Kidney (tissue), 14 donors: Measurements from ENCODE around the gene IQCK. TPM values are rescaled to one million over a fixed set of nuclear protein-coding genes. Genes with fewer than 3 reads are reported as not detected.

Source experiments
- DNase-seq, 5 donors: peaks; one replicate each; pipeline ENCODE4 v3.0.0-alpha.2; 2013 to 2020
- FAIRE-seq: peaks from 2 replicates; lab custom pipeline; 2012; peaks lifted over from hg19 to GRCh38; lab: Jason Lieb, UNC
- H3K27ac ChIP-seq, 2 donors: one replicate each; pipeline ENCODE4 v1.7.0; 2013; ENCODE audit warnings: low read depth in 2 of 2, low read length in 2 of 2, inconsistent platforms in 1 of 2
- H3K27me3 ChIP-seq: one replicate; pipeline ENCODE4 v1.7.1; 2013; ENCODE audit warnings: low read length, inconsistent platforms; ENCODE audit not compliant: control insufficient read depth, insufficient read depth
- H3K36me3 ChIP-seq, 3 donors: one replicate each; pipeline versions ENCODE4 v1.7.0 to v1.7.1; 2013; ENCODE audit warnings: low read length in 3 of 3, control low read depth in 1 of 3, inconsistent platforms in 1 of 3; ENCODE audit not compliant: insufficient read depth in 3 of 3, control insufficient read depth in 2 of 3
- H3K4me1 ChIP-seq, 3 donors: one replicate each; pipeline versions ENCODE4 v1.7.0 to v1.7.1; 2013; ENCODE audit warnings: low read length in 3 of 3, inconsistent platforms in 1 of 3, low read depth in 1 of 3; ENCODE audit not compliant: control insufficient read depth in 2 of 3, insufficient read depth in 2 of 3
- H3K4me3 ChIP-seq, 3 donors: one replicate each; pipeline versions ENCODE4 v1.7.0 to v1.8.1; 2013; ENCODE audit warnings: low read length in 3 of 3, control low read depth in 1 of 3, inconsistent platforms in 1 of 3
- H3K9ac ChIP-seq, 3 donors: one replicate each; pipeline versions ENCODE4 v1.7.0 to v1.7.1; 2013; ENCODE audit warnings: low read length in 3 of 3, control low read depth in 1 of 3, inconsistent platforms in 1 of 3
- H3K9me3 ChIP-seq, 3 donors: one replicate each; pipeline versions ENCODE4 v1.7.0 to v1.7.1; 2013; ENCODE audit warnings: low read length in 3 of 3, control low read depth in 1 of 3, inconsistent platforms in 1 of 3; ENCODE audit not compliant: control insufficient read depth in 2 of 3, insufficient read depth in 1 of 3
- CTCF ChIP-seq: IDR thresholded peaks from 3 replicates; pipeline ENCODE4 v1.5.1; 2012; ENCODE audit warnings: mild to moderate bottlenecking, moderate library complexity, borderline replicate concordance; ENCODE audit not compliant: insufficient read depth; ENCODE audit errors: extremely low read depth
- intact Hi-C: fragments of 100-400 bp; cut with DNase I; formaldehyde crosslinking; loops from one replicate; pipeline ENCODE4 v1.11.1; 2022
- polyA plus RNA-seq: library from polyadenylated mRNA; stranded (reverse); fragments of 350-450 nt; fragmentation: Illumina TruSeq; extraction: RNeasy Lipid Tissue Mini Kit (QIAGEN cat#74804); gene quantifications from one replicate; pipeline ENCODE4 v1.2.3, GENCODE V29; 2014; ENCODE audit warnings: low read depth, low replicate concordance; ENCODE audit not compliant: insufficient read depth
- total RNA-seq: library from RNA; stranded (reverse); fragmentation: NEBNext Ultra II Directional; extraction: Animal tissue kit (Norgen Biotek cat#: 25700); gene quantifications from one replicate; pipeline ENCODE4 v1.2.1, GENCODE V29; 2021
- donor health status: control.
- donor health status: control.
- donor health status: control.
- donor health status: control.
- donor health status: control.
- donor health status: DM: yes; HTN: yes; CAD: no.
- donor health status: Normal renal cell carcinoma (clear cell type).

IQCK gene
- total and polyA plus RNA-seq, 2 donors from 2014 or later: 35.4 to 38.1 TPM

- Histone ChIP-seq H3K4me3 (no peak overlapping the region), H3K27me3 (no peaks in the 10 kb centered on the region), H3K27ac (no peak overlapping the region), H3K9me3 (peaks cover 0 to 2% (median 0%) of the 10 kb centered on the region in 3 donors), H3K9ac (no peak overlapping the region), H3K36me3 (peaks cover 9 to 30% (median 18%) of the 10 kb centered on the region in 3 donors), H3K4me1 (no peaks in the 10 kb centered on the region)
- no peak for TF ChIP-seq CTCF
- DNase-seq (no peak), FAIRE-seq (no peak)
- intact Hi-C loops: no loop called here
Measured at GRCh38 chr16:19681637-19682036, 36.4 kb upstream of the IQCK start.

GRCh38 chr16:19683453-19684236, 34.4 kb upstream of the IQCK start:
- Histone ChIP-seq H3K4me1 (no peaks in the 10 kb centered on the region), H3K27ac (no peak overlapping the region), H3K36me3 (peaks cover 9 to 31% (median 21%) of the 10 kb centered on the region in 3 donors), H3K9me3 (peaks cover 0 to 2% (median 0%) of the 10 kb centered on the region in 3 donors), H3K4me3 (no peak overlapping the region), H3K27me3 (no peaks in the 10 kb centered on the region), H3K9ac (no peak overlapping the region)
- intact Hi-C loops: no loop called here
- TF ChIP-seq CTCF: no peak
- no peak for DNase-seq
- no peak for FAIRE-seq

- DNase-seq (no peak), FAIRE-seq (no peak)
- H3K9ac ChIP-seq: no peak overlapping the region
- TF ChIP-seq CTCF: no peak
- H3K9me3 ChIP-seq: peaks cover 0 to 2% (median 0%) of the 10 kb centered on the region in 3 donors
- H3K27ac ChIP-seq: no peak overlapping the region
- peaks cover 9 to 27% (median 19%) of the 10 kb centered on the region in 3 donors for H3K36me3 ChIP-seq
- no peaks in the 10 kb centered on the region for H3K27me3 ChIP-seq
- intact Hi-C loops: no loop called here
- no peaks in the 10 kb centered on the region for H3K4me1 ChIP-seq
- no peak overlapping the region for H3K4me3 ChIP-seq
Measured at GRCh38 chr16:19685176-19685575, 32.9 kb upstream of the IQCK start.
